ENCODE results near the gene GABPB2.

- no peak for TF ChIP-seq CTCF (IDR thresholded peaks at IDR 0.05; ENCODE audit: poor library complexity)
- TF ChIP-seq EZH2phosphoT487 (IDR thresholded peaks at IDR 0.05; ENCODE audit: low read depth, severe bottlenecking, unreplicated experiment): no peak
Observed at GRCh38 chr1:151131701-151132334, 61.3 kb downstream of the GABPB2 start.

Data from hepatocyte (in vitro differentiated cells).